ENCODE results near the gene PDE4B.
A peak's percentile ranks its signal among the peaks of the same experiment; 100 is the strongest.

PDE4B gene

GRCh38 chr1:65792669-65793358 lies at the start of gene PDE4B:
TSS of gene PDE4B (plus strand) at chr1:65792895.
- peak within 1 kb of the TSS; percentile 46 for H3K4me3 ChIP-seq (ENCODE audit: low read depth, low read length)
- TF ChIP-seq CTCF (IDR thresholded peaks at IDR 0.05; ENCODE audit: low read depth, low read length), result no peak
- in situ Hi-C loops (cut with HindIII; ENCODE audit: low sequenced_read_pairs), result no loop called here
- peak; percentile 43 for DNase-seq (ENCODE audit: low read depth, low spot score)

GRCh38 chr1:65744731-65745130 lies 48.0 kb upstream of the PDE4B start:
- in situ Hi-C loops (cut with HindIII; ENCODE audit: low sequenced_read_pairs), result no loop called here

GRCh38 chr1:65751961-65752360 lies 40.7 kb upstream of the PDE4B start:
- no peak for DNase-seq (ENCODE audit: low read depth, low spot score)
- no peak for TF ChIP-seq CTCF (IDR thresholded peaks at IDR 0.05; ENCODE audit: low read depth, low read length)
- in situ Hi-C loops (cut with HindIII; ENCODE audit: low sequenced_read_pairs), result no loop called here

More at GRCh38 chr1:65744731-65745130, 48.0 kb upstream of the PDE4B start:
- DNase-seq (ENCODE audit: low read depth, low spot score), result no peak
- no peak overlapping the region for H3K4me3 ChIP-seq (ENCODE audit: low read depth, low read length)
- TF ChIP-seq CTCF (IDR thresholded peaks at IDR 0.05; ENCODE audit: low read depth, low read length), result no peak

GRCh38 chr1:65756616-65757015 lies 36.1 kb upstream of the PDE4B start:
- in situ Hi-C loops (cut with HindIII; ENCODE audit: low sequenced_read_pairs), result no loop called here
- TF ChIP-seq CTCF (IDR thresholded peaks at IDR 0.05; ENCODE audit: low read depth, low read length), result no peak
- no peak for DNase-seq (ENCODE audit: low read depth, low spot score)

More at GRCh38 chr1:65751961-65752360, 40.7 kb upstream of the PDE4B start:
- H3K4me3 ChIP-seq (ENCODE audit: low read depth, low read length), result no peak overlapping the region

GRCh38 chr1:65757531-65757930 lies 35.2 kb upstream of the PDE4B start:
- no peak overlapping the region for H3K4me3 ChIP-seq (ENCODE audit: low read depth, low read length)
- DNase-seq (ENCODE audit: low read depth, low spot score), result no peak
- in situ Hi-C loops (cut with HindIII; ENCODE audit: low sequenced_read_pairs), result no loop called here
- no peak for TF ChIP-seq CTCF (IDR thresholded peaks at IDR 0.05; ENCODE audit: low read depth, low read length)

More at GRCh38 chr1:65756616-65757015, 36.1 kb upstream of the PDE4B start:
- no peak overlapping the region for H3K4me3 ChIP-seq (ENCODE audit: low read depth, low read length)

GRCh38 chr1:65758128-65758527 lies 34.6 kb upstream of the PDE4B start:
- no peak for TF ChIP-seq CTCF (IDR thresholded peaks at IDR 0.05; ENCODE audit: low read depth, low read length)
- H3K4me3 ChIP-seq (ENCODE audit: low read depth, low read length), result no peak overlapping the region
- in situ Hi-C loops (cut with HindIII; ENCODE audit: low sequenced_read_pairs), result no loop called here
- no peak for DNase-seq (ENCODE audit: low read depth, low spot score)

Data from astrocyte of the spinal cord (primary cell).